Testis (tissue), 2 donors: Measurements from ENCODE around the gene KCNN4.

Experiments used
- CTCF ChIP-seq, 3 experiments: fragments of 450-650 bp in 2 of 3; fragments of 200-600 bp in 1 of 3; sonication (generic) in 1 of 3; IDR thresholded peaks; one replicate each; pipeline ENCODE4 v1.5.1; 2016 to 2019; ENCODE audit warnings: antibody characterized with exemption in 3 of 3, mild to moderate bottlenecking in 2 of 3, moderate library complexity in 1 of 3
- POLR2A ChIP-seq: fragments of 450-650 bp; IDR thresholded peaks from one replicate; pipeline ENCODE4 v1.6.1; 2017; ENCODE audit warnings: antibody characterized with exemption, mild to moderate bottlenecking, moderate library complexity

- TF ChIP-seq CTCF (IDR thresholded peaks at IDR 0.05) = no peak
- no peak for TF ChIP-seq POLR2A
Observed at GRCh38 chr19:43797118-43797517, 16.3 kb upstream of the KCNN4 start.
